HCT116 (cell line): ENCODE results near the gene SYCP2. TPM values are rescaled to one million over a fixed set of nuclear protein-coding genes. Genes with fewer than 3 reads are reported as not detected.

Experiments
- ATAC-seq: fragments of 200-7000 bp; cut with Tn5 transposase; 2 replicates; pipeline ENCODE4 v1.9.1; 2020; ENCODE audit warnings: mild to moderate bottlenecking, moderate library complexity
- BruUV-seq: library from RNA; stranded (reverse); fragments of 400-500 nt; replicated peaks from 2 replicates; lab custom pipeline; 2021; lab: Mats Ljungman, UMichigan
- CTCF ChIA-PET: fragments of 300-600 bp; sonication (Branson Sonifier 250); formaldehyde crosslinking; loops from one replicate; lab custom pipeline; 2021; ENCODE audit warnings: antibody characterized with exemption; lab: Charles Lee
- POLR2A ChIA-PET: fragments of 300-600, 350-600 bp; sonication (Branson Sonifier 250); formaldehyde crosslinking; loops from one replicate; lab custom pipeline; 2021; ENCODE audit warnings: antibody characterized with exemption; lab: Charles Lee
- RAD21 ChIA-PET, 2 experiments: fragments of 300-600 bp; sonication (Branson Sonifier 250); formaldehyde crosslinking; loops; one replicate each; lab custom pipeline; 2023; ENCODE audit warnings: low total read pairs in 2 of 2; ENCODE audit not compliant: uncharacterized antibody in 2 of 2, unreplicated experiment in 2 of 2, low non-redundant PET in 1 of 2; lab: Charles Lee
- DNase-seq: peaks from one replicate; pipeline ENCODE4 v3.0.0-alpha.2; 2010; ENCODE audit warnings: low read depth, low spot score
- H2AFZ ChIP-seq: fragments of 200-600 bp; shearing (Covaris generic), sonication (generic); 2 replicates; pipeline ENCODE4 v1.6.1; 2017; ENCODE audit warnings: low read depth, mixed run types, mixed read lengths, antibody characterized with exemption, low read length; ENCODE audit not compliant: poor library complexity, severe bottlenecking
- H3K27ac ChIP-seq: 2 replicates; pipeline ENCODE4 v1.5.1; 2012; ENCODE audit warnings: low read depth, low read length
- H3K27me3 ChIP-seq: fragments of 200-600 bp; sonication (generic); 2 replicates; pipeline ENCODE4 v1.6.1; 2016; ENCODE audit warnings: mixed run types, low read length, mixed read lengths; ENCODE audit not compliant: insufficient read depth
- H3K36me3 ChIP-seq, 2 experiments: fragments of 200-500 bp in 1 of 2; fragments of 200-600 bp in 1 of 2; sonication (Bioruptor generic) in 1 of 2; sonication (generic) in 1 of 2; 2 replicates each; pipeline versions ENCODE4 v1.5.1 to v1.6.1; 2014 to 2016; ENCODE audit warnings: low read length in 2 of 2, inconsistent platforms in 1 of 2, mixed read lengths in 1 of 2, mixed run types in 1 of 2; ENCODE audit not compliant: insufficient read depth in 2 of 2, control insufficient read depth in 1 of 2
- H3K4me1 ChIP-seq, 2 experiments: fragments of 200-600 bp in 1 of 2; sonication (generic) in 1 of 2; 2 replicates each; pipeline versions ENCODE4 v1.5.1 to v1.6.1; 2012 to 2017; ENCODE audit warnings: low read length in 2 of 2, inconsistent platforms in 1 of 2, mild to moderate bottlenecking in 1 of 2, mixed read lengths in 1 of 2, mixed run types in 1 of 2, moderate library complexity in 1 of 2; ENCODE audit not compliant: insufficient read depth in 2 of 2, control insufficient read depth in 1 of 2
- H3K4me2 ChIP-seq: fragments of 200-600 bp; sonication (generic); 2 replicates; pipeline ENCODE4 v1.6.1; 2017; ENCODE audit warnings: mixed run types, low read length, mixed read lengths
- H3K4me3 ChIP-seq, 2 experiments: fragments of 200-600 bp in 1 of 2; sonication (generic) in 1 of 2; replicated peaks in 1 of 2; 2 replicates each; pipeline ENCODE4 v1.5.1; 2011 to 2016; ENCODE audit warnings: low read length in 2 of 2, control low read depth in 1 of 2, low read depth in 1 of 2, mild to moderate bottlenecking in 1 of 2, mixed read lengths in 1 of 2, mixed run types in 1 of 2
- H3K79me2 ChIP-seq: fragments of 200-600 bp; sonication (generic); 2 replicates; pipeline ENCODE4 v1.6.1; 2017; ENCODE audit warnings: mild to moderate bottlenecking, mixed run types, low read length, moderate library complexity, mixed read lengths; ENCODE audit not compliant: insufficient read depth
- H3K9ac ChIP-seq: fragments of 200-600 bp; sonication (generic); 2 replicates; pipeline ENCODE4 v1.6.1; 2016; ENCODE audit warnings: low read length, mixed read lengths
- H3K9me2 ChIP-seq: fragments of 200-600 bp; sonication (generic), shearing (Covaris generic); 2 replicates; pipeline ENCODE4 v1.6.1; 2017; ENCODE audit warnings: mixed run types, mild to moderate bottlenecking, moderate library complexity; ENCODE audit not compliant: insufficient read depth
- H3K9me3 ChIP-seq, 2 experiments: fragments of 200-500 bp in 1 of 2; fragments of 200-600 bp in 1 of 2; sonication (Bioruptor generic) in 1 of 2; sonication (generic) in 1 of 2; 2 replicates each; pipeline ENCODE4 v1.6.1; 2014 to 2017; ENCODE audit warnings: low read length in 2 of 2, mixed read lengths in 2 of 2, inconsistent platforms in 1 of 2, low read depth in 1 of 2, mild to moderate bottlenecking in 1 of 2, mixed run types in 1 of 2, moderate library complexity in 1 of 2; ENCODE audit not compliant: control insufficient read depth in 1 of 2, insufficient read depth in 1 of 2
- H4K20me1 ChIP-seq: fragments of 200-600 bp; sonication (generic), shearing (Covaris generic); 2 replicates; pipeline ENCODE4 v1.6.1; 2017; ENCODE audit warnings: mixed run types, mild to moderate bottlenecking, moderate library complexity; ENCODE audit not compliant: insufficient read depth
- ATF3 ChIP-seq: IDR thresholded peaks from 2 replicates; pipeline ENCODE4 v1.6.1; 2012
- CEBPB ChIP-seq: IDR thresholded peaks from 2 replicates; pipeline ENCODE4 v1.6.1; 2012; ENCODE audit warnings: low read depth
- CTCF ChIP-seq, 3 experiments: fragments of 200-600 bp in 1 of 3; sonication (generic) in 1 of 3; IDR thresholded peaks in 2 of 3; conservative IDR thresholded peaks in 1 of 3; 2 replicates each; pipeline ENCODE4 v1.5.1; 2012 to 2017; ENCODE audit warnings: low read depth in 2 of 3, low read length in 2 of 3, antibody characterized with exemption in 1 of 3, borderline replicate concordance in 1 of 3, control low read depth in 1 of 3, mild to moderate bottlenecking in 1 of 3, mixed read lengths in 1 of 3, mixed run types in 1 of 3, moderate library complexity in 1 of 3; ENCODE audit not compliant: insufficient read depth in 1 of 3
- EGR1 ChIP-seq: IDR thresholded peaks from 2 replicates; pipeline ENCODE4 v1.6.1; 2012; ENCODE audit warnings: low read depth
- ELF1 ChIP-seq: IDR thresholded peaks from 2 replicates; pipeline ENCODE4 v1.6.1; 2012; ENCODE audit warnings: low read depth, borderline replicate concordance
- EZH2 ChIP-seq: fragments of 200-600 bp; sonication (generic); IDR thresholded peaks from 2 replicates; pipeline ENCODE4 v1.6.1; 2017; ENCODE audit warnings: antibody characterized with exemption, mixed run types
- EZH2phosphoT487 ChIP-seq: fragments of 200-600 bp; IDR thresholded peaks from 2 replicates; pipeline ENCODE4 v1.6.1; 2018; ENCODE audit warnings: antibody characterized with exemption, borderline replicate concordance
- JUND ChIP-seq: IDR thresholded peaks from 2 replicates; pipeline ENCODE4 v1.6.1; 2012
- POLR2AphosphoS5 ChIP-seq: IDR thresholded peaks from 2 replicates; pipeline ENCODE4 v1.6.1; 2011; ENCODE audit warnings: mild to moderate bottlenecking, low read depth, low read length, moderate library complexity
- REST ChIP-seq: IDR thresholded peaks from 2 replicates; pipeline ENCODE4 v1.6.1; 2012; ENCODE audit warnings: low read depth
- SIN3A ChIP-seq: IDR thresholded peaks from 2 replicates; pipeline ENCODE4 v1.6.1; 2012; ENCODE audit warnings: low read depth
- SP1 ChIP-seq: IDR thresholded peaks from 2 replicates; pipeline ENCODE4 v1.6.1; 2012; ENCODE audit warnings: low read depth
- SRF ChIP-seq: IDR thresholded peaks from 2 replicates; pipeline ENCODE4 v1.6.1; 2012; ENCODE audit warnings: low read depth
- intact Hi-C: fragments of 100-400 bp; cut with micrococcal nuclease; formaldehyde crosslinking; loops from 2 replicates; pipeline ENCODE4 v1.10.0; 2022
- total RNA-seq: library from RNA; stranded (reverse); gene quantifications from one replicate; pipeline ENCODE4 v1.2.1, GENCODE V29; 2021; ENCODE audit not compliant: unreplicated experiment

SYCP2 gene
- total RNA-seq, 1 experiment from 2014 or later: 0.59 TPM

GRCh38 chr20:59912609-59913008 lies 20.8 kb downstream of the SYCP2 start:
- H3K36me3 ChIP-seq: no peaks in the 10 kb centered on the region
- no peak for DNase-seq
- RAD21 ChIA-PET: no interaction called here
- no peaks in the 10 kb centered on the region for H4K20me1 ChIP-seq
- POLR2A ChIA-PET: no interaction called here
- CTCF ChIA-PET: no interaction called here
- no peak overlapping the region for H2AFZ ChIP-seq
- H3K79me2 ChIP-seq: no peaks in the 10 kb centered on the region
- no peak for ATAC-seq
- TF ChIP-seq ELF1: no peak
- no peak for TF ChIP-seq SIN3A
- no peak for TF ChIP-seq SP1
- TF ChIP-seq EGR1: no peak
- TF ChIP-seq CTCF (IDR thresholded peaks at IDR 0.05 in 2 of 3, conservative IDR thresholded peaks at IDR 0.05 in 1 of 3; ENCODE audit: borderline replicate concordance in 1 of 3, insufficient read depth in 1 of 3, low read depth in 2 of 3, low read length in 2 of 3): no peak
- H3K27ac ChIP-seq: no peak overlapping the region
- H3K9ac ChIP-seq: no peak overlapping the region
- no peak overlapping the region for H3K4me2 ChIP-seq
- H3K27me3 ChIP-seq: peaks cover 34% of the 10 kb centered on the region
- no TSS peak for BruUV-seq
- H3K9me3 ChIP-seq: no peaks in the 10 kb centered on the region
- intact Hi-C loops: no loop called here
- no peak overlapping the region for H3K4me3 ChIP-seq
- no peaks in the 10 kb centered on the region for H3K9me2 ChIP-seq
- H3K4me1 ChIP-seq: no peaks in the 10 kb centered on the region

- intact Hi-C loops: no loop called here
- POLR2A ChIA-PET: interaction anchor here (1.3 kb wide), 1 partner anchor 29 kb away, joined by 3 read pairs; the partner anchor contains the start of genes FAM217B and PPP1R3D
- Histone ChIP-seq H3K4me3 (no peak overlapping the region), H3K9me3 (no peaks in the 10 kb centered on the region), H3K79me2 (no peaks in the 10 kb centered on the region), H3K36me3 (no peaks in the 10 kb centered on the region), H3K9me2 (no peaks in the 10 kb centered on the region), H3K27ac (no peak overlapping the region), H4K20me1 (no peaks in the 10 kb centered on the region), H3K4me1 (no peaks in the 10 kb centered on the region), H2AFZ (no peak overlapping the region), H3K27me3 (peaks cover 37% of the 10 kb centered on the region)
- DNase-seq (no peak), ATAC-seq (no peak)
- CTCF ChIA-PET: interaction anchor here (1.0 to 1.3 kb wide), 3 partner anchors 23 to 128 kb away, joined by 3 to 6 read pairs (median 5); no protein-coding TSS in a partner anchor
- RAD21 ChIA-PET: no interaction called here
- BruUV-seq: no TSS peak
- TF ChIP-seq EZH2phosphoT487: no peak
- TF ChIP-seq ELF1: no peak
- TF ChIP-seq SIN3A: no peak
- no peak for TF ChIP-seq JUND
- TF ChIP-seq SP1: no peak
- TF ChIP-seq SRF: no peak
- no peak for TF ChIP-seq POLR2AphosphoS5
- no peak for TF ChIP-seq CEBPB
- TF ChIP-seq EZH2: no peak
- TF ChIP-seq REST: no peak
- no peak for TF ChIP-seq EGR1
- no peak for TF ChIP-seq ATF3
- TF ChIP-seq, all 23 proteins: peak for 0
- Histone ChIP-seq H3K9ac (no peak overlapping the region), H3K4me2 (no peak overlapping the region)
Measured at GRCh38 chr20:59911041-59911440, 22.4 kb downstream of the SYCP2 start.
